GM21529 (cell line): ENCODE data around the gene CFAP58.
"Not testable (repeated sequence)": the region's sequence is repeated elsewhere in the genome, so short reads cannot be mapped to it uniquely, and the experiment has no call there.

Experiments
- ATAC-seq: cut with Tn5 transposase; IDR thresholded peaks from one replicate; pipeline ENCODE4 v1.9.1; 2021; ENCODE audit not compliant: unreplicated experiment

Gene CFAP58

DNA sequence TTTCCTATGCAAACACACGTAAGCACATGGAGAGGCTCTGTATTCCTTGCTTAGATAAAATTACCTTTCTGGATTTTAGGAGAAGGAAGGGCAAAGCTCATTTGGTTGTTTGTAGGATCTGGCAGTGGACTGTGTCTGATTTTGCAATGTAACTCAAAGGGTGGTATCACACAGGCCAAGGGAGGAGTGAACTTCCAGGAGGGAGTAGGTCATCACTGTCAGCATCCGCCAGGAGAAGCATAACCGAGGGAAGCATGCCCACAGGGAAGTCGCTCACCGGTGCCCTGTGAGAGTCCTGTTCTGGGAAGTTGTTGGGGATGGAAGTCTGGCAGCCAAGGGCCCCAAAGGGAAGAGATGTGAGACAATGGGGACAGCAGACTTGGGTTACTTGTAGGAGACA lies 74.4 kb downstream of the CFAP58 start:
- ATAC-seq: no peak

DNA sequence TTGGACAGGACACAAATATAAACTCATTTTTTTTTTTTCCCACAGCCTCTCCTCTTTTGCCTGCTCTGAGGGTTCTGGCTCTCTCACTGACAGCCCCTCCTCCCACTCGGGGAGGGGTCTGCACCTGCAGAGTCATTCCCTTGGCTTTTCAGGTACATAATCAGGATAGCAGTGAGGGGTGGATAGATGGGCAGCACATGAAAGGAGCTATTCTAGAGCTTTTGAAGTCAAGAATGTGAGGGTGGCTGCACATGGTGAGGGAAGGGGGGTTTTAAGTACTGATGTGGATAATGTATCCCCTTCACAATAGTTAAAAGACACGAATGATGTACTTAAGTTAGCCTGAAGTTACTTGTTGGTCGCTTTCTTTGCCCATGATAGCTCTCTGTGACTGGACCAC lies 76.2 kb downstream of the CFAP58 start:
- no peak for ATAC-seq

DNA sequence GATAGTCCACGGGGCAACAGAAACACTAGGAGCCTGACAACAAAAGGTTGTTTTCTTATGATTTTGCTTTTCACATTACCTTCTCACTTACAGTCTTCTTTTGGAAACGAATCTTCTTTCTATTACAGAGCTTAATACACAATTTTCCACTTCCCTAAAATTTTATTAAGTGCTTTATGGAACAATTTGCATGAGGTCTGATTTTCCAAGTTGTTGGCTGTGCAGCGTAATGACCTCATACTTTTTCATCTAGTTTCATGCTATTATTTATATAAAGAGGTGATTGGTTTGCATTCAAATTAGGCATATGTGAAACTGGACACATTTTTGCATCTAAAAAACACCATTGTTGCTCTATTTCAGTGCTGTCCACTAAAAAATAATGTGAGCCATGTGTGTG lies 76.7 kb downstream of the CFAP58 start:
- ATAC-seq: no peak

GRCh38 chr10:104433669-104434068 lies 80.0 kb downstream of the CFAP58 start:
- no peak for ATAC-seq

DNA sequence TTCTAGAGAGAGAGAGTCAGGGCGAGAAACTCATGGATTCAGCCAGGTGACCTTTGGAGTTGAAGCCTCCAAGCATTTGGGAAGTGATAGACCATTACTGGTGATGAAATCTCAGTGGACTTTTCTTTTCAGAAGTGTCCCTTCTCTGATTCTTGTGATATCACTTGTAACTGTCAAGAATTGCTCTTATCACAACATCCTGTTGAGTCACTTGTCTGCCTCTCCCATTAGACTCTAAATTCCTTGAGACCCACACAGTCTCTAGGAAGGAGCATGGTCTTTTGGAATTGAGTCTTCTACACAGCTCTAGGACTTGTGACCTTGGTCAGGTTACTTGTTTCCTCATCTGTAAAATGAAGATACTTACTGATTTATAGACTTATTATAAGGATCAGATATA lies 81.0 kb downstream of the CFAP58 start:
- no peak for ATAC-seq

GRCh38 chr10:104435822-104436221 lies 82.2 kb downstream of the CFAP58 start:
- no peak for ATAC-seq

DNA sequence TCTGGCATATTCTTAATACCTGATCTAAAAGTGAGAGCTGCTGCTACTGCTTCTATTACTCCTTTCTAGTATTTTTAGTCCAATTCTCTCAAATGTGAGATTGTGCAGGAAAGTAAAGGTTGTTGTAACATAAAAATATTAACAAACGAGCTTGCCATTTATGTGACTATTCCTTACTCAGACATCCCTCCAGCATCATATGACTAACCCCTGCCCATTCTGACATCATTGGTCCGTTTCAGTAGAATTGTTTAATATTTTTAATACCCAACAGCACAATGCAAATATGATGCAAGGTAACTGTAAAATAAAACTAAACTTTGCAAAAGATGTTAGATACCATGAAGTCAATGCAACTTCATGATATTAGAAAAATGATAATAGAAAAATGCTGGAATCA lies 83.6 kb downstream of the CFAP58 start:
- no peak for ATAC-seq

- no peak for ATAC-seq
Observed at GRCh38 chr10:104440221-104440620, 86.6 kb downstream of the CFAP58 start.

GRCh38 chr10:104441329-104442000 lies 87.8 kb downstream of the CFAP58 start:
- no peak for ATAC-seq

DNA sequence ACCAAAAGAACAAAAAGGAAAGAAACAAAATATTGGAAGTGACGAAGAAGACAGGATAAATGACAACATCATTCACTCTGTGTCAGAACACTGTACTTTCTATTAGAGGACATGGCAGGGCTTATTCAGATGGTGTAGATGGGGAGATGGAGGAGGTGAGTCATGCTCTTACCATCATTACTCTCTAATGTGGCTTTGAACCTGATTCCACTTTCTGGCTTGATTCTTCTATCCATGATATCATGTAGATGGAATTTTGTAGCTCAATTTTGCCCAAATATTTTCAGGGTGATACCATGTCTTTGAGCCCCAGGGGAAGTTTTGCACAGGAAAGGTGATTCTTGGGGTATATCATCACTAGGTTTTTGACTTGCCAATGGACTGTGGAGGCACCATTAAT lies 91.7 kb downstream of the CFAP58 start:
- ATAC-seq: no peak

DNA sequence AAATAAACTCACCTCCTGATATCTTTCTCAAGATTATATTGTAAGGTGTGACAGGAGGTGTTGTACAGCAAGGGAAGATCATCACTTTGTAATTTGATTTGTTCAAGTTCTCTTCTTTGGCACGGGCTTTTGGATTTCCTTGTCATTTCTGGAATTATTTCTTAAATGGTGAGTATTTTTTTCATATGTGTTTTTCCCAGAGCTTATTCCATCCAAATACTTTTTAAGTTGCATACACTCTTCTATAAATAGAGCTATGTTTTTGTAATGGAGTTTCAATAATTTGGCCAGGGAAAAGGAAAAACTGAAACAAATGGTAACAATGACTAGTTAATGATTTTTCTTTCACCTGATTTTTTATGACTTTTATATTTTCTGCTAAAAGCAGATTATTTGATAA lies 92.5 kb downstream of the CFAP58 start:
- no peak for ATAC-seq

DNA sequence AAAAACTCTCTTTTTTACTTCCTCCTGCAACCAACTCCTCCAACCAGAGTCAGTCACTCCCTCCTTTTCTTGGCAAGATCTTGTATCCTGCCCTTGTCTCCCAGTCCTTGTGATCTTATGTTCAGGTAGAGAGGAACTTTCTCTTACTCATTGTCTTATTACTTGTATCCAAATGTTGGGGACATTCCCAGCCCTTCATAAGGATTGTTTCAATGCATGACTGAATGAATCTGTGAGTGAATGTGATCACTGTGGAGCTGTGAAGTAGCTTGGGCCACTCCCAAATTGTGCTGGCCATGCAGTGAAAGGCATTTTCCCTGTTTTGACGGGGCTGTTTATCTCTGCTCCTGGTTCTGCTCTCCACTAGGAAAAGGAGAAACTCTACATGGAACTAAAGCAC lies 93.7 kb downstream of the CFAP58 start:
- no peak for ATAC-seq

- no peak for ATAC-seq
Observed at GRCh38 chr10:104447906-104448305, 94.3 kb downstream of the CFAP58 start.

DNA sequence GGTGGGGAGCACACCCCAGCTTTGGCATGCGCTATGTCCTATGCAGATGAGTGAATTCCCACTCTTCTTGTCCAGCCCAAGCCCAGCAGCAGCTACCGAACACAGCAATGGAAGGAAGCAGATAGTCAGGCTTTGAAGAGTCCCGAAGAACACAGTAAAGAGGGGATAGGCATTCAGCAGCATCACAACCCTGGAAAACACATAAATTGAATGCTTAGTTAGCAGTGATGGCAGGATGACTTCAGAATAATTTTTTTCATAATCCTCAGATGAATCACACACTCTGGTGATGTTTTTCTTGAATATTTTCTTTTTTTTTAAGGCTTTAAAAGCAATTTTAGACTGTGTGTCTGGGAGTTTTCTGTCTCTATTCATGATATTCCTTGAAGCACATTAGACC lies 95.8 kb downstream of the CFAP58 start:
- no peak for ATAC-seq

- ATAC-seq: no peak
Observed at GRCh38 chr10:104450490-104450889, 96.9 kb downstream of the CFAP58 start.

DNA sequence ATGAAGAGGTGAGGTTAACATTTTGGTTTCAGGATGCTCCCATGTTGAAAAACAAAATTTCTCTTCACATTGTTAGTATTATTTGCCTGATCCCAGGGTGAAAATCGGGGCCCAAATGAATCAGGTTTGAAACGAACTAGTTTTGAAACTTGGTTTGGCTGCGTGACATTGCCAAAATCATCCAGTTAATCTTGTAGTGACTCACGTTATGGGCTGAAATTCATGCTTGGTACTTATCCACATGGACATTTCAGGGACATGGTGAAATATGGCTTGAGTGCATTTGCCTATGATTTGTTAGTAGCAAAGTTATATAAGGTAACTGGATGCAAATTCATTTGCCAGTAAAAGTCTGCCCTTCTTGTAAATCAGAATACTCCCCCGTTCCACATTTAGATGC lies 97.3 kb downstream of the CFAP58 start:
- ATAC-seq: no peak

GRCh38 chr10:104452977-104453376 lies 99.3 kb downstream of the CFAP58 start:
- no peak for ATAC-seq

DNA sequence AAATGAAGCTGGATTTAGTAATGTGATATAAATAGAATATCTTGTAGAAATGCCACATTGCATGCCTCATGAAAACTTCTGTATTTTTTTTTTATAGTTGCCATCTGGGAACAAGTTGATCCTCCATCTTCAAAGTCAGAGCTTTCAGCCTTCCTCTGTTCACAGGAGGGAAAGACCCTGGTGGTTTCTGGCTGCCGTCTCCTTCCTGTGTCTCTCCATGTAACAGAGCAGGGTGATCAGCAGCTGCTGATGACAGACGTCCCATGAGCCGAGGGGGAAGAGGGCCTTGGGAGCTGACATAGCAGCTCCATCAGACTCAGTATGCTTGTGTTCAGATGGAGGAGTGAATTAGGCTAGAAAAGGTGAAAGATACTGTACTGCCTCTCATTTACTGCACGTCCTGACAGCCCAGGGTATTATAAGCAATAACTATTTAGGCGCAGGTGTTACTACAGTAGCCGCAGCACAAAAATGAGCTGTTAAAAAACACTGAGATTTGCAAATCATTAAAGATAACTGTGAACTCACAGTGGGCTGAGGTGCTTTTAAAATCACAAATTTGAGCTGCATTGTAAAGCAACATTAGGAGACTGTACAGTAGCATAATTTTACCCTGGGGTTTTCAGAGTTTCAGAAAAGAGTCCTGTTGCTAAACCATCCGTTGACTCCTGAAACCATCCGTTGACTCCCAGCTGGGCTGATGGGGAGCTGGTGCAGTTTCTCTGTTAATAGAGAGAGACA lies 103.3 kb downstream of the CFAP58 start:
- peak; percentile 88 for ATAC-seq

DNA sequence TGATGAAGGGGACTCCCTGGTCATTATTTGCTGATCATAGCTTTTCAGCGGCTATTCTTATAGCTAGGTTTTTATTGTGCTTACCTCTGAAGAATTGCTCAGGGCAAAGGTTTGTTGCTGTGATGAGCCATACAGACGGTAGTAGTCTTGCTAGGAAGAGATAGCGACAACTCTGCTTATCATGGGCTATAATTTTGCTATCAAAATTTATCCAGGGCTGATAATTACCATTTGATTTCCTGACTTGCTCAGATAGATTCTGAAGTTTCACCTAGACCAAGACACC lies 103.9 kb downstream of the CFAP58 start:
- no peak for ATAC-seq

DNA sequence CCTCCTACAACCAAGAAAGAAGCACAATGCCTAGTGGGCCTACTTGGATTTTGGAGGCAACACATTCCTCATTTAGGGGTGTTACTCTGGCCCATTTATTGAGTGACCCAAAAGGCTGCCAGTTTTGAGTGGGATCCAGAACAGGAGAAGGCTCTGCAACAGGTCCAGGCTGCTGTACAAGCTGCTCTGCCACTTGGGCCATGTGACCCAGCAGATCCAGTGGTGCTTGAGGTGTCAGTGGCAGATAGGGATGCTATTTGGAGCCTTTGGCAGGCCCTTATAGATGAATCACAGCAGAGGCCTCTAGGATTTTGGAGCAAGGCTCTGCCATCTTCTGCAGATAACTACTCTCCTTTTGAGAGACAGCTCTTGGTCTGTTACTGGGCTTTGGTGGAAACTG lies 111.9 kb downstream of the CFAP58 start:
- ATAC-seq: not testable (repeated sequence)

GRCh38 chr10:104468818-104469217 lies 115.2 kb downstream of the CFAP58 start:
- ATAC-seq: not testable (repeated sequence)

- ATAC-seq: no peak
Observed at GRCh38 chr10:104472505-104472904, 118.9 kb downstream of the CFAP58 start.
